ENCODE results near the gene TSPEAR.

Gene TSPEAR

GRCh38 chr21:44548922-44549321, 162.4 kb downstream of the TSPEAR start:
- Histone ChIP-seq H3K4me2 (ENCODE audit: low read depth, low read length, poor library complexity, severe bottlenecking) (no peak overlapping the region), H3K9me3 (ENCODE audit: insufficient read depth, low read length) (0 out of 2 replicates have a peak, but pooled peaks cover 3% of the 10 kb centered on the region), H2AFZ (ENCODE audit: low read depth, low read length, severe bottlenecking) (no peak overlapping the region), H3K79me2 (ENCODE audit: insufficient read depth, low read length) (no peaks in the 10 kb centered on the region), H3K36me3 (ENCODE audit: low read length) (0 out of 2 replicates have a peak, but pooled peaks cover 4% of the 10 kb centered on the region), H3K4me3 (ENCODE audit: insufficient read depth, low read length, poor library complexity, severe bottlenecking) (no peak overlapping the region), H4K20me1 (ENCODE audit: low read depth, low read length) (no peaks in the 10 kb centered on the region), H3K9ac (ENCODE audit: low read length) (no peak overlapping the region), H3K9me2 (replicated peaks; ENCODE audit: insufficient read depth, low read length) (no peaks in the 10 kb centered on the region), H3K27ac (ENCODE audit: low read depth, low read length) (no peak overlapping the region), H3F3A (ENCODE audit: insufficient read depth) (no peaks in the 10 kb centered on the region), H3K27me3 (ENCODE audit: low read length) (no peaks in the 10 kb centered on the region)
- TF ChIP-seq, protein P1, sequence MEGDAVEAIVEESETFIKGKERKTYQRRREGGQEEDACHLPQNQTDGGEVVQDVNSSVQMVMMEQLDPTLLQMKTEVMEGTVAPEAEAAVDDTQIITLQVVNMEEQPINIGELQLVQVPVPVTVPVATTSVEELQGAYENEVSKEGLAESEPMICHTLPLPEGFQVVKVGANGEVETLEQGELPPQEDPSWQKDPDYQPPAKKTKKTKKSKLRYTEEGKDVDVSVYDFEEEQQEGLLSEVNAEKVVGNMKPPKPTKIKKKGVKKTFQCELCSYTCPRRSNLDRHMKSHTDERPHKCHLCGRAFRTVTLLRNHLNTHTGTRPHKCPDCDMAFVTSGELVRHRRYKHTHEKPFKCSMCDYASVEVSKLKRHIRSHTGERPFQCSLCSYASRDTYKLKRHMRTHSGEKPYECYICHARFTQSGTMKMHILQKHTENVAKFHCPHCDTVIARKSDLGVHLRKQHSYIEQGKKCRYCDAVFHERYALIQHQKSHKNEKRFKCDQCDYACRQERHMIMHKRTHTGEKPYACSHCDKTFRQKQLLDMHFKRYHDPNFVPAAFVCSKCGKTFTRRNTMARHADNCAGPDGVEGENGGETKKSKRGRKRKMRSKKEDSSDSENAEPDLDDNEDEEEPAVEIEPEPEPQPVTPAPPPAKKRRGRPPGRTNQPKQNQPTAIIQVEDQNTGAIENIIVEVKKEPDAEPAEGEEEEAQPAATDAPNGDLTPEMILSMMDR (IDR thresholded peaks at IDR 0.05; ENCODE audit: insufficient read depth, low read length, poor library complexity, severe bottlenecking), result no peak

DNA sequence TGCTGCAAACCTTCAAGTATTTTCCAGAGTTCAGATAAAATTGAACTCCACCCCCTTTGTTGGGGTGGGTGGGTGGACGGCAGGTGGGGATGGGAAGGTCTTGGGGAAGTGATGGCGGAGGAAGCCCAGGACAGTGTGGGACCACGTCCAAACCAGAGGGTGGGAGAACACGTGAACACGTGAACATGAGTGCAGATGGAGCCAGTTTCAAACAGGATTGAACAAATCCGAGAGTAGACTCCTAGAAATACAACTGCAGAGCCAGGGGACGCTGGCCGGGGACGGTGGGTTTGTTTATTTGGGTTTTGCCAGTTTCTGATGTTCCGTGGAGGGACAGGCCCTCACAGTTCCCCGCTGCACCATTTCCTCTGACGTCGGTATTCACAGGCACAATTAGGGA, 163.0 kb downstream of the TSPEAR start:
- H3K27ac ChIP-seq (ENCODE audit: low read depth, low read length), result no peak overlapping the region
- 0 out of 2 replicates have a peak, but pooled peaks cover 5% of the 10 kb centered on the region for H3K9me3 ChIP-seq (ENCODE audit: insufficient read depth, low read length)

GRCh38 chr21:44547656-44548331, 163.6 kb downstream of the TSPEAR start:
- no peak overlapping the region for H3K4me3 ChIP-seq (ENCODE audit: insufficient read depth, low read length, poor library complexity, severe bottlenecking)
- H3K27me3 ChIP-seq (ENCODE audit: low read length), result no peaks in the 10 kb centered on the region
- H3K27ac ChIP-seq (ENCODE audit: low read depth, low read length), result no peak overlapping the region
- no peaks in the 10 kb centered on the region for H4K20me1 ChIP-seq (ENCODE audit: low read depth, low read length)
- H2AFZ ChIP-seq (ENCODE audit: low read depth, low read length, severe bottlenecking), result peak overlapping the region; percentile 88
- H3K4me2 ChIP-seq (ENCODE audit: low read depth, low read length, poor library complexity, severe bottlenecking), result peak overlapping the region; percentile 43
- H3K36me3 ChIP-seq (ENCODE audit: low read length), result 0 out of 2 replicates have a peak, but pooled peaks cover 4% of the 10 kb centered on the region
- H3K9me3 ChIP-seq (ENCODE audit: insufficient read depth, low read length), result 0 out of 2 replicates have a peak, but pooled peaks cover 11% of the 10 kb centered on the region
- H3K9me2 ChIP-seq (replicated peaks; ENCODE audit: insufficient read depth, low read length), result no peaks in the 10 kb centered on the region
- no peak for TF ChIP-seq EZH2phosphoT487 (conservative IDR thresholded peaks at IDR 0.05; ENCODE audit: low read length)
- TF ChIP-seq, protein P1 (IDR thresholded peaks at IDR 0.05; ENCODE audit: insufficient read depth, low read length, poor library complexity, severe bottlenecking), result no peak
- H3K9ac ChIP-seq (ENCODE audit: low read length), result peak overlapping the region; percentile 16; the same call in 1 of the 2 replicates
- H3K79me2 ChIP-seq (ENCODE audit: insufficient read depth, low read length), result no peaks in the 10 kb centered on the region
- no peaks in the 10 kb centered on the region for H3F3A ChIP-seq (ENCODE audit: insufficient read depth)

More for the DNA sequence above, 163.0 kb downstream of the TSPEAR start:
- TF ChIP-seq, protein P1 (IDR thresholded peaks at IDR 0.05; ENCODE audit: insufficient read depth, low read length, poor library complexity, severe bottlenecking), result no peak
- TF ChIP-seq EZH2phosphoT487 (conservative IDR thresholded peaks at IDR 0.05; ENCODE audit: low read length), result no peak
- Histone ChIP-seq H2AFZ (ENCODE audit: low read depth, low read length, severe bottlenecking) (no peak overlapping the region), H3K9ac (ENCODE audit: low read length) (no peak overlapping the region), H3K36me3 (ENCODE audit: low read length) (0 out of 2 replicates have a peak, but pooled peaks cover 4% of the 10 kb centered on the region), H3K4me2 (ENCODE audit: low read depth, low read length, poor library complexity, severe bottlenecking) (no peak overlapping the region), H3K4me3 (ENCODE audit: insufficient read depth, low read length, poor library complexity, severe bottlenecking) (no peak overlapping the region), H3F3A (ENCODE audit: insufficient read depth) (no peaks in the 10 kb centered on the region), H3K79me2 (ENCODE audit: insufficient read depth, low read length) (no peaks in the 10 kb centered on the region), H4K20me1 (ENCODE audit: low read depth, low read length) (no peaks in the 10 kb centered on the region), H3K9me2 (replicated peaks; ENCODE audit: insufficient read depth, low read length) (no peaks in the 10 kb centered on the region), H3K27me3 (ENCODE audit: low read length) (no peaks in the 10 kb centered on the region)

All from SU-DHL-6 (cell line).